H9 (cell line): ENCODE results near the gene PHF20. TPM values are rescaled to one million over a fixed set of nuclear protein-coding genes. Genes with fewer than 3 reads are reported as not detected.

ENCODE experiments used
- DNase-seq: peaks from one replicate; pipeline ENCODE4 v3.0.0-alpha.2; 2017
- H2AFZ ChIP-seq: one replicate; pipeline ENCODE4 v1.6.1; 2013; ENCODE audit warnings: mild to moderate bottlenecking, low read length, control low read depth, moderate library complexity
- H2AK5ac ChIP-seq: 2 replicates; pipeline ENCODE4 v1.6.1; 2013; ENCODE audit warnings: low read length, control low read depth, mixed read lengths; ENCODE audit not compliant: insufficient read length
- H2BK120ac ChIP-seq: one replicate; pipeline ENCODE4 v1.6.1; 2013; ENCODE audit warnings: low read depth, mild to moderate bottlenecking, low read length, control low read depth, inconsistent platforms; ENCODE audit not compliant: poor library complexity, severe bottlenecking
- H2BK12ac ChIP-seq: 2 replicates; pipeline ENCODE4 v1.6.1; 2013; ENCODE audit warnings: low read length, control low read depth, mixed read lengths, low read depth; ENCODE audit not compliant: insufficient read length
- H2BK15ac ChIP-seq: 2 replicates; pipeline ENCODE4 v1.6.1; 2013; ENCODE audit warnings: low read depth, low read length, control low read depth
- H2BK20ac ChIP-seq: one replicate; pipeline ENCODE4 v1.6.1; 2013; ENCODE audit warnings: low read depth, mild to moderate bottlenecking, low read length, control low read depth, inconsistent platforms; ENCODE audit not compliant: poor library complexity, severe bottlenecking
- H2BK5ac ChIP-seq: 2 replicates; pipeline ENCODE4 v1.6.1; 2013; ENCODE audit warnings: low read length, control low read depth, mixed read lengths; ENCODE audit not compliant: insufficient read length
- H3K14ac ChIP-seq: 2 replicates; pipeline ENCODE4 v1.6.1; 2013; ENCODE audit warnings: low read length, control low read depth; ENCODE audit not compliant: insufficient read depth
- H3K18ac ChIP-seq: 2 replicates; pipeline ENCODE4 v1.6.1; 2013; ENCODE audit warnings: low read depth, mild to moderate bottlenecking, mixed read lengths, low read length, control low read depth; ENCODE audit not compliant: insufficient read length
- H3K23ac ChIP-seq: 2 replicates; pipeline ENCODE4 v1.6.1; 2013; ENCODE audit warnings: low read length, control low read depth, mixed read lengths, low read depth; ENCODE audit not compliant: insufficient read length
- H3K23me2 ChIP-seq: 2 replicates; pipeline ENCODE4 v1.6.1; 2013; ENCODE audit warnings: low read depth, mild to moderate bottlenecking, mixed read lengths, low read length, control low read depth; ENCODE audit not compliant: insufficient read length, poor library complexity, severe bottlenecking
- H3K27ac ChIP-seq: 2 replicates; pipeline ENCODE4 v1.5.1; 2013; ENCODE audit warnings: low read length, control low read depth, mixed read lengths, low read depth; ENCODE audit not compliant: insufficient read length
- H3K27me3 ChIP-seq: 2 replicates; pipeline ENCODE4 v1.6.1; 2013; ENCODE audit warnings: low read length, control low read depth, inconsistent platforms; ENCODE audit not compliant: insufficient read depth
- H3K4ac ChIP-seq: 2 replicates; pipeline ENCODE4 v1.6.1; 2013; ENCODE audit warnings: low read depth, mild to moderate bottlenecking, control low read depth, inconsistent platforms, low read length, moderate library complexity
- H3K4me1 ChIP-seq: 2 replicates; pipeline ENCODE4 v1.6.1; 2013; ENCODE audit warnings: low read length, control low read depth, inconsistent platforms; ENCODE audit not compliant: insufficient read depth
- H3K4me2 ChIP-seq: 2 replicates; pipeline ENCODE4 v1.6.1; 2013; ENCODE audit warnings: low read length, control low read depth, mixed read lengths; ENCODE audit not compliant: insufficient read length, insufficient read depth
- H3K56ac ChIP-seq: 2 replicates; pipeline ENCODE4 v1.6.1; 2013; ENCODE audit warnings: low read depth, mild to moderate bottlenecking, mixed read lengths, low read length, control low read depth; ENCODE audit not compliant: insufficient read length
- H3K79me1 ChIP-seq: 2 replicates; pipeline ENCODE4 v1.6.1; 2013; ENCODE audit warnings: low read depth, mild to moderate bottlenecking, moderate library complexity, low read length, control low read depth, inconsistent platforms; ENCODE audit not compliant: insufficient read depth, poor library complexity, severe bottlenecking
- H3K79me2 ChIP-seq: 2 replicates; pipeline ENCODE4 v1.6.1; 2013; ENCODE audit warnings: low read length, control low read depth, inconsistent platforms; ENCODE audit not compliant: insufficient read depth
- H3K9ac ChIP-seq: 2 replicates; pipeline ENCODE4 v1.6.1; 2013; ENCODE audit warnings: low read length, control low read depth, mixed read lengths; ENCODE audit not compliant: insufficient read length; ENCODE audit errors: extremely low read depth
- H3K9me3 ChIP-seq: one replicate; pipeline ENCODE4 v1.6.1; 2013; ENCODE audit warnings: low read depth, low read length, inconsistent platforms; ENCODE audit not compliant: control insufficient read depth
- H3T11ph ChIP-seq: one replicate; pipeline ENCODE4 v1.6.1; 2013; ENCODE audit warnings: mild to moderate bottlenecking, low read length, control low read depth, inconsistent platforms
- H4K20me1 ChIP-seq: one replicate; pipeline ENCODE4 v1.6.1; 2013; ENCODE audit not compliant: control insufficient read depth, insufficient read length, insufficient read depth
- H4K5ac ChIP-seq: 2 replicates; pipeline ENCODE4 v1.6.1; 2013; ENCODE audit warnings: low read depth, mild to moderate bottlenecking, mixed read lengths, low read length, control low read depth; ENCODE audit not compliant: insufficient read length
- H4K8ac ChIP-seq: replicated peaks from 2 replicates; pipeline ENCODE4 v1.6.1; 2013; ENCODE audit warnings: low read length, control low read depth, mixed read lengths, low read depth; ENCODE audit not compliant: insufficient read length
- H4K91ac ChIP-seq: 2 replicates; pipeline ENCODE4 v1.6.1; 2013; ENCODE audit warnings: low read depth, mild to moderate bottlenecking, moderate library complexity, mixed read lengths, low read length, control low read depth; ENCODE audit not compliant: insufficient read length
- H3K27ac Mint-ChIP-seq, 3 experiments: 2 replicates in 2 of 3; 3 replicates in 1 of 3; pipeline ENCODE4 v1.8.0; 2020 to 2021; ENCODE audit warnings: mixed read lengths in 3 of 3, mild to moderate bottlenecking in 1 of 3, moderate library complexity in 1 of 3
- H3K27me3 Mint-ChIP-seq: 2 replicates; pipeline ENCODE4 v1.8.0; 2021; ENCODE audit warnings: low read depth, mild to moderate bottlenecking, moderate library complexity, mixed read lengths
- H3K36me3 Mint-ChIP-seq, 3 experiments: 2 replicates in 2 of 3; 3 replicates in 1 of 3; pipeline ENCODE4 v1.8.0; 2020 to 2021; ENCODE audit warnings: low read depth in 3 of 3, mixed read lengths in 3 of 3; ENCODE audit not compliant: insufficient read depth in 1 of 3
- H3K4me1 Mint-ChIP-seq, 2 experiments: 2 replicates each; pipeline ENCODE4 v1.8.0; 2020; ENCODE audit warnings: mixed read lengths in 2 of 2
- H3K4me3 Mint-ChIP-seq, 2 experiments: 2 replicates in 1 of 2; 3 replicates in 1 of 2; pipeline ENCODE4 v1.8.0; 2020 to 2021; ENCODE audit warnings: mild to moderate bottlenecking in 2 of 2, mixed read lengths in 2 of 2, moderate library complexity in 1 of 2
- H3K9me3 Mint-ChIP-seq, 2 experiments: 2 replicates in 1 of 2; 3 replicates in 1 of 2; pipeline ENCODE4 v1.8.0; 2020; ENCODE audit warnings: mild to moderate bottlenecking in 2 of 2, mixed read lengths in 2 of 2, moderate library complexity in 1 of 2
- WGBS: extraction: QIAGEN DNeasy Blood & Tissue Kit; methylation state at CpG from one replicate; pipeline ENCODE4 v1.1.7; 2013; ENCODE audit warnings: missing lambda C conversion rate, low lambda C conversion rate, mixed read lengths; ENCODE audit not compliant: insufficient read length; ENCODE audit errors: extremely low coverage; 5-methylcytosine and 5-hydroxymethylcytosine counted together
- total RNA-seq: library from RNA; stranded (reverse); gene quantifications from 2 replicates; pipeline ENCODE4 v1.2.1, GENCODE V29; 2021
- TF ChIP-seq, protein P1 (sequence below): fragments of 200-600 bp; sonication (generic); conservative IDR thresholded peaks from 3 replicates; pipeline ENCODE4 v1.8.0; 2021; ENCODE audit warnings: antibody characterized with exemption, mild to moderate bottlenecking

PHF20 gene
- total RNA-seq, 1 experiment from 2014 or later = 50.3 TPM

DNA sequence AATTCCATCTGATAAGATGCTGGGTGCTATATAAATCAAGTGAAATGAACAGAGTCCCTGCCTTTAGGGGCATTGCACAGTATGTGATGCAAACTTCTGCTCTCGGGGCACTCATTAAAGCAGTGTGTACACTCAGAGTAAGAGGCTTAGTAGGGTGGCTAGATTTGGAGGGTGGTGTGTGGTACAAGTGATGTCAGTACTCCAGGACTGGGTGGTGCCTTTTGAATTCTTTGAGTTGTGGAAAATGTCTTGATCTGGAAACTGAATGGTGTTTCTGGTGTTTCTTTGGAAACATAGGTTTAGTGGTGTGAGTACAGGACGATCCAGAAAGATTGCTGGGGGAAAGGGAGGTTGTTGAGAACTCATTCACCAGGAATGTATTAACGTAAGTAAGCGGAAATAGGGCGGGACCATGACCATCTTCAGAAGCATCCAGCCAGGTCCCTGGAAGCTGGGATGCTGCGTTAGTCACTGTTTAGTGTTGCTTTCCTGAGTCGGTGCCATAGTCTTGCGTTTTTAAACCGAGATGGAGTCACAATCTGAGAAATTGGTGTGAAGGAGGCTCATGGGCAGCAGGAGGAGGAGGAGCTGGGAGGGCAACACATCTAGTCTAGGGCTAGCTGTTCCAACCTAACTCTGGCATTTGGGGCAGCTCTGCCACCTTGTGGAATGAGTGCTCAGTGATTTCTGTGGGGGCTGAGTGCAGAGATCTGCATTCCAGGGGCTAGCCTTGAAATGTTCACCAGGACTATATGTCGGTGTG lies 112.1 kb downstream of the PHF20 start:
- H3K79me2 ChIP-seq = no peaks in the 10 kb centered on the region
- H3T11ph ChIP-seq = no peak overlapping the region
- Mint-ChIP-seq H3K27ac (peak overlapping the region in 2 of 3 experiments; percentile 51 to 58; a peak in 3 of 7 replicates), H3K27me3 (no peaks in the 10 kb centered on the region), H3K4me3 (no peak overlapping the region), H3K9me3 (no peaks in the 10 kb centered on the region), H3K36me3 (peaks cover 0 to 6% (median 3%) of the 10 kb centered on the region in 3 experiments; a peak in 4 of 7 replicates), H3K4me1 (peaks cover 6% of the 10 kb centered on the region in 2 experiments)
- H2BK120ac ChIP-seq = no peak overlapping the region
- no peaks in the 10 kb centered on the region for H3K27me3 ChIP-seq
- no peak overlapping the region for H4K91ac ChIP-seq
- H3K23ac ChIP-seq = no peak overlapping the region
- no peaks in the 10 kb centered on the region for H4K20me1 ChIP-seq
- H2BK15ac ChIP-seq = no peak overlapping the region
- H4K8ac ChIP-seq = no peak overlapping the region
- no peak overlapping the region for H3K9ac ChIP-seq
- H3K4me1 ChIP-seq = no peaks in the 10 kb centered on the region
- no peak overlapping the region for H3K4ac ChIP-seq
- peak; percentile 76 for DNase-seq
- no peak overlapping the region for H3K18ac ChIP-seq
- H3K14ac ChIP-seq = no peak overlapping the region
- TF ChIP-seq, protein P1, sequence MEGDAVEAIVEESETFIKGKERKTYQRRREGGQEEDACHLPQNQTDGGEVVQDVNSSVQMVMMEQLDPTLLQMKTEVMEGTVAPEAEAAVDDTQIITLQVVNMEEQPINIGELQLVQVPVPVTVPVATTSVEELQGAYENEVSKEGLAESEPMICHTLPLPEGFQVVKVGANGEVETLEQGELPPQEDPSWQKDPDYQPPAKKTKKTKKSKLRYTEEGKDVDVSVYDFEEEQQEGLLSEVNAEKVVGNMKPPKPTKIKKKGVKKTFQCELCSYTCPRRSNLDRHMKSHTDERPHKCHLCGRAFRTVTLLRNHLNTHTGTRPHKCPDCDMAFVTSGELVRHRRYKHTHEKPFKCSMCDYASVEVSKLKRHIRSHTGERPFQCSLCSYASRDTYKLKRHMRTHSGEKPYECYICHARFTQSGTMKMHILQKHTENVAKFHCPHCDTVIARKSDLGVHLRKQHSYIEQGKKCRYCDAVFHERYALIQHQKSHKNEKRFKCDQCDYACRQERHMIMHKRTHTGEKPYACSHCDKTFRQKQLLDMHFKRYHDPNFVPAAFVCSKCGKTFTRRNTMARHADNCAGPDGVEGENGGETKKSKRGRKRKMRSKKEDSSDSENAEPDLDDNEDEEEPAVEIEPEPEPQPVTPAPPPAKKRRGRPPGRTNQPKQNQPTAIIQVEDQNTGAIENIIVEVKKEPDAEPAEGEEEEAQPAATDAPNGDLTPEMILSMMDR = peak; percentile 75
- no peak overlapping the region for H3K56ac ChIP-seq
- no peaks in the 10 kb centered on the region for H3K79me1 ChIP-seq
- no peaks in the 10 kb centered on the region for H3K9me3 ChIP-seq
- no peak overlapping the region for H2BK12ac ChIP-seq
- no peak overlapping the region for H3K4me2 ChIP-seq
- H4K5ac ChIP-seq = no peak overlapping the region
- WGBS = no CpG with 5 or more reads among the region's 10 CpGs
- H2BK5ac ChIP-seq = no peak overlapping the region
- no peak overlapping the region for H2BK20ac ChIP-seq
- no peaks in the 10 kb centered on the region for H3K23me2 ChIP-seq
- H2AFZ ChIP-seq = no peak overlapping the region
- no peak overlapping the region for H3K27ac ChIP-seq
- H2AK5ac ChIP-seq = no peak overlapping the region
